GM18511 (cell line): ENCODE measurements around the gene MTCH1.

Experiments
- ATAC-seq: cut with Tn5 transposase; IDR thresholded peaks from one replicate; pipeline ENCODE4 v1.9.1; 2021; ENCODE audit warnings: mild to moderate bottlenecking, moderate library complexity; ENCODE audit not compliant: unreplicated experiment

Gene MTCH1

GRCh38 chr6:36929152-36929551, 56.8 kb downstream of the MTCH1 start:
- no peak for ATAC-seq

DNA sequence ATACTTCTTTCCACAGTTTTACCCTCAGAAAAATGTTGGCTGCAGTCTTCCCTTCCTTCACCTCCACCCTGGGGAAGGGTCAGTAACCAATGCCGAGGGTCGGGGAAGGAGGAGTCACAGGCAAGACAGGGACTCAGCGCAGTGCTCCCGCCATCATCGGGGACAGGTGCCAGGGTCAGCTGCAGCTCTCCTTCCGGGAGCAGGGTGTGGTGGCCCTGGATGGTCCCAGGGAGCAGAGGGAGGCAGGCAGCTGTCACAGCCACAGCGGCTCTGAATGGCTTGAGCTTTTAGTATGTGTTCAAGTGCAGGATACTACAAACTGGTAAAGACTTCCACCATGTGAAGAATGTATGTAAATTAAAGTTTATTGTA, 57.5 kb downstream of the MTCH1 start:
- ATAC-seq: no peak

DNA sequence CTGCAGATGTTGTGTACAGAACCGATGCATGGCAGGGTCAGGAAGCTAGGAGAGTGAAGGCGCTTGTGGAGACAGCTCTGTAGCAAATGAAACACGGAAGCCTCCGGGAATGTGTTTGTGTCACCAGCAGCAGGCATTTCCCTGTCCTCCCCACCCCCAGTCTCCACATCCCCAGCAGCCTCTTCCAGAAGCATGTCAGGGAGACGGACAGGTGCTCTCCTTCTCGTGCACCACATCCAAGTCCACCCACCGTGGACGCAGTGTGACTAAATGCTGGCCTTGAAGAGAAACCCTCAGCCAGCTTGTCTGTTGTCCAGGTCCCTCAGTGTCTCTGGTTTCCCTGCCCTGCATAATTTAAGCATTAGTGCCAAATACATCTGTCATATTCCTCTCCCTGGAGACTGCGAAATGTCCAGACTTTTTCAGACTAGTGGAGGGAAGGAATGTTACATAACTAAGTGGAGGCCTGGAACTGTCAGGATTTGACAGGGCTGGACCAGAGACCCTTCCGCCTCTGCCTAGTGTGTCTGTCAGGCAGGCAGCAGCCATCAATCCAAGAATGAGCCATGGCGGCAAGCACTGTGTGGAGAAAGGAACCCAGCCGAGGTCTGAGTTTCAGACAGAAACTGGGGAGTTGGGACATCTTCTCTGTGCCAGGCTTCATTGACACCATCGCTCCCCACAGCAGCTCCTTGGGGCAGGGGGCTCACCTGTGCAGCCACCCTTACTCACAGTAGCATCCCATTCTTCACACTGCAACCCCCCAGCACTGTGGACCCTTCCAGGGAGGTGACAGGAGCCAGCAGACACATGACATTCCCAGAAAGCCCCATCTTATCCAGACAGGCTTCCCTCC, 58.1 kb downstream of the MTCH1 start:
- ATAC-seq: no peak

GRCh38 chr6:36926708-36927513, 59.1 kb downstream of the MTCH1 start:
- no peak for ATAC-seq

- ATAC-seq: no peak
These were observed 60.2 kb downstream of the MTCH1 start for GRCh38 chr6:36925809-36926208.

DNA sequence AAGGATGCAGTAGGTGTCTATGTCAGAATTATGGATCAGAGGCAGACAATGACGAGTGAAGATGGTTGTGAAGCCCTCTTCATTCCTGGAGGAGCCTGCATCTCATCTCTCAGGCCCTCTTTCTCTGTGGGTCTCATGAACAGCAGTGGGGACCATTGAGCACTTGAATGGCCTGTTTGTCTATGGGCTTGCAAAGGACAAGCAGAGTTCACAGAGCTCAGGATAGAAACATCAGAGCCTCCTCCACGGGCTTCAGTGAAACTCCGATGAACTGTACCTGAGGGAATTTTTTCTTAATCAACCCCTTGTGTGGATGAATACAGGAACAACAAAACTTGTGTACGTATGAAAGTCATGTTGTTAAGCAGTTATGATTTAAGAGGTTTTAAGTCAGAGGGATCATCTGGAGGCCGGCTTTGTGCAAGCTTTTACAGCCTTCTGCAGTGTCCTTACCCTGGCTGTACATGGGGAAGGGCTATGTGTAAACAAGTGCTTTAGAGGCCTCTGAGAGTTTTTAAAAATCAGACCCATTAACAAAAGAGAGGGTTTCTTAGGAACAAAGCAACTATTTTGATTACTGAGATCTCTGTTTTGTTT, 61.1 kb downstream of the MTCH1 start:
- no peak for ATAC-seq

GRCh38 chr6:36924131-36924530, 61.9 kb downstream of the MTCH1 start:
- ATAC-seq: no peak

DNA sequence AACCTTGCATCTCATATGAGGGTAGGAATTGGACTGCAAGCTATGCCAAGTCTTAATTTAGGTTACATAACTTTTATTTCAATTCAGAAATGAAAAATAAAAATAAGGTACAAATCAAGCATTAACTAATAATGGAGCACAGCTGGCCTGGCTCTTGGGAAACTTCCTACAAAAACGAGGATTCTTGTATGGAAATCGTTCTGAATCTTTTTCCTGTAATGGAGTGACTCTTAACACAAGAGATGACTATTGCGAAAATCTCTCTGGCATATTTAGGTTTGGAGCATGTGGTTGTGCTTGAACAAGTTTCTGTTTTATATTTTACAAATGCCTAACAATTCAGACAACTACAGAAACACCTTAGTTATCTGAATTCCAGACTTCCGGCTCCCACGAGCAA, 65.5 kb downstream of the MTCH1 start:
- ATAC-seq: no peak

- ATAC-seq: no peak
These were observed 65.9 kb downstream of the MTCH1 start for GRCh38 chr6:36920049-36920448.
